GM20431 (cell line): Measurements from ENCODE around the gene TACC3.

Experiments used
- in situ Hi-C: fragments of 300-500 bp; cut with MseI, MboI; formaldehyde crosslinking; loops from one replicate; pipeline ENCODE4 v1.15.0; 2020; ENCODE audit warnings: low sequenced_read_pairs; ENCODE audit not compliant: unreplicated experiment

TACC3 gene

DNA sequence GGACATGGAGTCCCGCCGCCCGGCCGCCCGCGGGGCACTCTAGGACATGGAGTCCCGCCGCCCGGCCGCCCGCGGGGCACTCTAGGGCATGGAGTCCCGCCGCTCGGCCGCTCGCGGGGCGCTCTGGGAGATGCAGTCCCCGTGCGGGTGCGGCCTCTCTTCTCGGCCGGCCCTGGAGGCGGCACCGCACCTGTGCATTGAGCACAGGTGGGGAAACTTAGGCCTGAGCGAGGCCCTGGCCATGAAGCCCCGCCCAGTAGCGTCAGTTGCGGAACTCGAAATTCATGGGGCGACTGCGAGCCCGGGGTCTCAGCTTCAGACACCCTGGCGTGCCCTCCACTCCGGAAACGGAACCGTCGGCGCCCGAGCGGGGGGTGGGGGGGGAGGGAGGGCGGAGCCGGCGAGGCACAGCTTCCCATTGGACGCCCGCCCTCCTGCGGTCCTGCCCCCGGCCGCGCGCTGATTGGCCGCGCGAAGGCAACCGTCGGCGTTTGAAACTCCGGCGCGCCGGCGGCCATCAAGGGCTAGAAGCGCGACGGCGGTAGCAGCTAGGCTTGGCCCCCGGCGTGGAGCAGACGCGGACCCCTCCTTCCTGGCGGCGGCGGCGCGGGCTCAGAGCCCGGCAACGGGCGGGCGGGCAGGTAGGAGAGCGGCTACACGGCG, at the start of gene TACC3, which contains the start of gene TMEM129:
Gene TACC3 (plus strand): TSS at position 519 of the 663 bp plus-strand sequence. CDS start 1,901 bp downstream, outside the sequence.
Gene TMEM129 (minus strand): TSS at position 321 of the 663 bp plus-strand sequence. CDS start 486 bp downstream, outside the sequence.
- in situ Hi-C loops = no loop called here

DNA sequence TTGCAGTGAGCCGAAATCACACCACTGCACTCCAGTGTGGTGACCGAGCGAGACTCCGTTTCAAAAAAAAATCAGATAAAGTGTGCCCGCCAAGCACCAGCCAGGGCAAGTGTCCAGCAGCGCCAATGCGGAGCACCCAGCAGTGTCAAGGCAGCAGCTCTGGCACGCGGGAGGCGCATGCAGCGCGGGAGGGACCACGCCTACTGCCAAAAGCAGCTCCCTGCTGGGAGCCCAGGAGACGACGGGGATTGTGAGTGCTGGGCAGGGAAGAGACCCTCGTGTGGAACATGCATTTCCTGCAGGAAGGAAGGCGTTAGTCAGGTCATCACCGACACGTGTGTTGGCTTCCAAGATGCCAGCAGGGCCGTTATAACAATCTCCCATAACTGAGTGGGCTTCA, 47.6 kb upstream of the TACC3 start:
- in situ Hi-C loops = no loop called here

DNA sequence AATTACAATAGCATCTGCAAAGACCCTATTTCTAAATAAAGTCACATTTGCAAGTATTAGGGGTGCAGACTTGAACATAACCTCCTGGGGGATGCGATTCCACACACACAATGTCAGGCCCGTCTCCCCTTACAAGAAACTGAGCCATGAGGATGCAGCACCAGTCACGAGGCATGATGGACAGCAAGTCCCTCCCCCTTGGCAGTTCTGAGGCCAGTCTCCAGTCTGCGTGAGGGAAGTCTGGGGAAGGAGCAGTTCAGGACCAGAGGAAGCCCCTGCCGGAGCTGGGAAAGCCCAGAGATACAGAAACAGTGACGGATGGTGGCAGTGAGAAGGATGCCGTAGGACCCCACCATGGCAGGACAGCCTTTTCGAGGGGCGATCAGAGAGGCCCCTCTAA, 46.6 kb upstream of the TACC3 start:
- in situ Hi-C loops = no loop called here

DNA sequence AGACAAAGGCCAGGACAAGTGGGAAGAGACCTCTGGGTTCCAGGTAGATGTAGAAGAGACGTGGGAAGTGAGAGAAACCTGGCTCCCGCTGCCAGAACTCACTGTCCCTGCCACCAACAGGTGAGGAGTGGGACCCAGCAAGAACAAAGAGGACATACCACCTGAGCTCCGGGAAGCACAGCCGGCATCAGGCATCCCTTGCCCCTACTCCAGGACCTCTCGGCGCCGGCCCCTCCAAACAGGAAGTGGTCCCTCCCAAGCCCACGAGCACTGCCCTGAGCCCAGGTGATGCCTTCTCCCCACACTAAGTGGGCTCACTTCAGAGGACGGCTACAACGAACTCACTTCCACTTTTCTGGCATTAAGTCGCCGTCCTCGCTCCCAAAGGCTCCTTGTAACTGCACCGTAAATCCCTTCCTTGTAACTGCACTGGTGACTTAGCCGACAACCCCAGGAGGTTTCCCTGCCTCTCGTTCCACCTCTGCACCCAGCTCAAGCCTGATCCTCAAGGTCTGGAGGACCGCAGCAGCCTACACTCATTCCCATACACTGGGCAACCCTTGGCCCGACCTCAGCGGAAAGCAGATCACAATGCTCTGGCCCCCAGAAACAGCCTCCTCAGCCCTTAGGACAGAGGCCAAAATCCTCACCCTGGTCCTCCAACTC, 46.1 kb upstream of the TACC3 start:
- in situ Hi-C loops = no loop called here

DNA sequence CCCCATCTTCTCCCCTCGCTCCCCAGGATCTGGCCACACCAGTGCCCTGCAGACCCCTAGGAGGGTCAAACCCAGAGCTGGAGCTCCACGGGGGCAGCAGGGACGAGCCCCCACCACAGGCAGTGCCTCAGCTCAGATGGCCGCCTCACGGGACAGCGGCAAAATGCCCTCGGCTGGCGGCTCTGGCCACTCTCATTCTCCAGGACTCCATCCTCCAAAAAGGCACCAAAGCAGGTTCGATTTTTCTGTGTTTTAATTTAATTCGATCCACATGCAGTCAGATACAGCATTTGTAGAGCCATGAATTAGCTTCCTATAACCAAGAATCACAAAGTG, 45.6 kb upstream of the TACC3 start:
- in situ Hi-C loops = no loop called here

DNA sequence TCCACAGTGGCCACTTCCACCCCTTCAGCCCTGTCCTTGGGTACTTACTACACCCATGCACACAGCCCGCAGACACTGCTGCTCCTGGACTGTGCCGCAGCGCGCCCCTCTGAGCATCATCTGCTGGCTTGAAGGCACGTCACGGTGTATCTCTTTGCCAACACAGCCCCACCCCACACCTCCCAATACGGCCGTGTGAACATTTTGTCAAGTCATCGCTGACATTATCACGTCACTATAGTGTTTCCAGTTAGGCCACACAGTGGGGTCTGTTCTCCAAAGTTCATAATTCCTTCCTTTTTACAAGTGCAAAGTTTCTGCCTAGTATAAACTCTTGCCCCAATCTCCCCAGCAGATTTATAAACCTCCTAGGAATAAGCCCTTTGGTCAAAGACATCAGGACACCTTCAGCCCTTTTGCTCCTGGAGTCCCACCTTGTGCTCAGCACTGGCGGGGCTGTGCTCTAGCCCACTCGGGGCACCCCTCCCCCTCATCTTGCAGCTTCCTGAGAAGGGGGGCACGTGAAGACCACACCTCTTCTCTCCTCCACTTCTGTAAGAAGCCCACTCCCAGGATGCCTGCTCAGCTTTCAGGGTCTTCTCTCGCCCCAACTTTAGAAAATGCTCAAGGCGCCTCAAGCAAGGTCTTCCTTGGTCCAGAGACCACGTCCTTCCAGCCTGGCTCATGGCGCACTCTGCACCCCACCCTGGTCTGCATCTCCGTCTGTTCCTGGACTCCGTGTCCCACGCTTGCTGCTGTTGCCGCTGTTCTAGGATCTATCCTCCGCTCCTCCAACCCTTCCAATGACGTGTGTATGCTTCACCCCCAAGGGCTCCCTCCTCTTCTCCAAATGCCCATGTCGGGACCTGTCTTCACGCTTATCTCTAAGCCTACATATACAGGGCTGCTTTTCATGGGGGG, 44.5 kb upstream of the TACC3 start:
- in situ Hi-C loops = no loop called here

DNA sequence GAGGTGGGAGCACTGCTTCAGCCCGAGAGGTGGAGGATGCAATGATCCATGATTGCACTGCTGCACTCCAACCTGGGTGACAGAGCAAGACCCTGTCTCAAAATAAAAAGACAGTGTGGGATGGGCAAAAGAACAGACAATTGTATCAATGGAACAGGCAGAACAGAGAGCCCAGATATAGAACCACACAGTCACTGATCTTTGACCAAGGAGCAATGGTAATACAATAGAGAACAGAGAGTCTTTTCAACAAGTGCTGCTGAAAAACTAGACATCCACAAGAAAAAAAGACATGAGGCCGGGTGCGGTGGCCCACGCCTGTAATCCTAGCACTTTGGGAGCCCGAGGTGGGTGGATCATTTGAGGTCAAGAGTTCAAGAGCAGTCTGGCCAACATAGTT, 43.1 kb upstream of the TACC3 start:
- in situ Hi-C loops = no loop called here

DNA sequence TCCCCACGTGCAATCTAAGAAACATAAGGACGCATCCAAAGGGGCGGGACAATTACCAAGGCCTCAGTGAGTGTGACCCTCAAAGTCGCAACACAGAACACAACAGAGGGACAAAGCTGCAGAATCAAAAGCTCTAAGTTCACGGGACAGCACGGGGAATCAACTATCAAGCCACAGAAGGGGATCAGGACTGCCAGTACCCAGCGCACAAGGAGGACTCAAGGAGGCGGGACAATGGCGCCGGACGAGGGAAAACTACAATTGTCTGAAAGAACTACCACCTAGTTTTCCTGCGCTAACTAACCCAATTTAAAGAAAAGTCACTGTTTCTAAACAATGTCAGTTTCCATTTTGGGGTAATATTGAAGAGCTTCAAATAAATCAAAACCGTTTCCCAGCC, 38.5 kb upstream of the TACC3 start:
- in situ Hi-C loops = no loop called here

DNA sequence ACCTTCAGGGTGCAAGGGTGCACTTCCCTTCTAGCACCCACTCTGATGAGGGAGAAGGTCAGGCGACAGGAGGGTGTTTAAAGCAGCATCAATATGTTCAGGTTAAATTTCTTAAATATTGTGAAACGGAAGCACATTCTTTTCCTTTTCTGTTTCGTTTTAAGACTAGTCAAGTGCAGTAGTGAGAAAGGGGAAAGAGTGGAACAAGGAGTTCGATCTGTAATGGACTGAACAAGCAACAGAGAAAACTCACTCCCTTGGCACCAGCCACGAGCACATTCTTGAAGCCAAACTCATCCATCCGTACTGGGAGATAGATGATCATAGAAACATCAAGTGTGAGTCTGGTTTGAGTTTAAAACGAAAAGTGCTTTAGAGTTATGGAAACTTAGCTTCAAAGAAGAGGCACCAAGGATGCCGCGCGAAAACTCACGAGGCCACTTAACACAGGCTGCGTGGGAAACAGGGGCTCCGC, 38.0 kb upstream of the TACC3 start:
- in situ Hi-C loops = no loop called here

DNA sequence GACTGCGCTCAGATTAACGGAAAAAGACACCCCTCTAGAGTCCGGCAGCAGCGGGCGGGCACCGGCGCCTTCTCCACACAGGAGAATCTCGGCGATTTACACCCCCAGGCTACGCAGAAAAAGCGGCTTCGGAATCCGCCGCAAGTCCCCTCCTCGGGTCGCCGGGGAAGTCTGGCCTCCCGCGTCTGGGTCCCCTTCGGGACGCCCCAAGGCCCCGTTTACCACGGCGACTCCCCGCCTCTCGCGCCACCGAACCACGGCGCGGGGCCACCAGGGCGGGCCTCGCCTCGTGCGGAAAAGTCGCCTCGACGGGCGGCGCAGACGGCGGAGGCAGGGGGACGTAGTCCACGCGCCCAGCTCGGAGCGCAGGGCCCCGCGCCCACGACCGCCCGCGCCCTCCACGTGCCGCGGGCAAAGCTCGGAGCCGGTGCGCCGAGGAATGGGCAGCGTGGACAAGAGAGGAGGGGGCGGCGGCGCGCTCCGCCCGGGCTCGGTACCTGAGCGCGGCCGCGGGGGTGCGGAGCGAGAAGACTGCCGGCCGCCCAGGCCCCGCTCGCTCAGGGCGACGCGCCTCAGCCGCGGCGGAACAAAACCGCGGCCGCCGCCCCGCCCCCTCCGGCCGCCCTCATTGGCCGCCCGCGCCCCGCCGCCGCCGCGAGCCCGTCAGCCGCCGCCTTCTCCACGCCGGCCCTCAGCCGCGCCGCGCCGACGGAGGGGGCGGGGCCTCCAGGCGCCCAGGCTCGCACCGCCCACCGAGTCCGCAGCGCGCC, 37.4 kb upstream of the TACC3 start, which contains the start of gene FAM53A:
Gene FAM53A (minus strand): TSS at position 578 of the 770 bp plus-strand sequence. CDS start 15,572 bp downstream, outside the sequence.
- in situ Hi-C loops = no loop called here

DNA sequence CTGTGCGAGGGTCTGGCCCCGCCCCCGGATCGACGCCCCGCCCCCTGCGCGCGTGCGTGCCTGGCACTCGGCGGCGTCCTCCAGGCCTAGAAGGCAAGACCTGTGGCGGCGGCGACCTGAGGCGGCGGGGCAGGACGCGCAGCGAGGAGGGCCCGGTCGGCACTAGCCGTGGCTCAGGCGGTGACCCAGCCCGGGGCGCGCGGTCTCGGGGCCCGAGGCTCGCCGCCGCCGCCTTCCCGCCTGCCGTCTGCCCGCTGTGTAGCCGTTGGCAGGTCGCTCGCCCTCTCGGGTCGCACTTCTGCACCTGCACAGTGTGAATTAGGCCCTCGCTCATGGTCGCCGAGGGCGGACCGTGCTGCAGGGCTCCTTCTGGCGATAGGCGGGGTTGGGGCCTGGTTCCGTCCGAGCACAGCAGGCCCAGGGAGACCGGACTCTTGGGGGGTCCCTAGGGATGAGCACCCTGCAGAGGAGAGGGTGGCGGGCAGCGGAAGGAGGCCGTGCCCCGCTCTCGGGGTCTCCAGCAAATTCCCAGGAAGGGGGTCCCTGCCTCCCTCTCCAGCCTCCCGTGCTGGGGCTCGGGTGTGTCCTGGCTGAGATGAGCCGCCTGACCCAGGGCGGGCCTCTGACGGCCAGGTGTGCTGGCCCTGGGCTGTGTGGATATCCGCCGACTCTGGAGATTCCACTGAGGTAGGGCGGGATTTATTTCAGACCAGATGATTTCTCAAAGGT, 36.7 kb upstream of the TACC3 start:
- in situ Hi-C loops = no loop called here

DNA sequence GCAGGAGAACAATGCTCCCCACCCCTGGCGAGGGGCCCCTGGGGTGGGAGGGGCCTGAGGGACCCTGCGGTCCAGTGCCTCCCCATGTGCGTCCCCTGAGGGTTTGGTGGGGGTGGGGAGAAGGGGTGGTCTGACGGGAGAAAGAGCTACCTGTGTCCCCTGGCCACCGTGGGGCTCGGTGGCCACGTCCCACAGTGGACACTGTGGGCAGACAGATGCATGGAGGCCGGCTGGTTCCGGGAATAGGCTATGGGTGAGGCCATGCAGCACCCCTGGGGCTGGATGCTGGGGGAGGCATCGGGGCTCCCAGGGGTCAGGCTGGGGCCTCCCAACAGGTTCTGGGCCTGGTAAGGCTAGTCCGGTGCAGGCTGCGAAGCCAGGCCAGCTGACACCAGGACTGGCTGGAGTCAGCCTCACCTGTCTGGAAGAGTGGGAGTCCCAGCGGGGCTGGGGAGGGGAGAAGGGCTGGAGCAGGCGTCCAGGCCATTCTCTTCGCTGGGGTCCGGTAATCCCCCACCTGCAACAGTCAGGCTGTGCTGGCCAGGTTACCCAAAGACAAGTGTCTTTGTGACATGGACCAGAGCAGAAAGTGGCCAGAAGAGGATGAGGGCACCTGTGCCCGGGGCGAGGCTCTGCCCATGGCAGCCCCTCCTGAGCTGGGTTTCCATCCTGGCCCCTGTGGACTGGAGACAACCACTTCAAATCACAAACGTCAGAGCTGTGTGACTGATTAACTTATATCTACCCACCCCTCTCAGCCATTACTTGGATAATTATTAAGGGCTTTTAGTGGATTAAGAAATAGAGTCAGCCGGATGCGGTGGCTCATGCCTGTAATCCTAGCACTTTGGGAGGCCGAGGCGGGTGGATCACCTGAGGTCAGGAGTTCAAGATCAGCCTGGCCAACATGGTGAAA, 35.8 kb upstream of the TACC3 start:
- in situ Hi-C loops = no loop called here

DNA sequence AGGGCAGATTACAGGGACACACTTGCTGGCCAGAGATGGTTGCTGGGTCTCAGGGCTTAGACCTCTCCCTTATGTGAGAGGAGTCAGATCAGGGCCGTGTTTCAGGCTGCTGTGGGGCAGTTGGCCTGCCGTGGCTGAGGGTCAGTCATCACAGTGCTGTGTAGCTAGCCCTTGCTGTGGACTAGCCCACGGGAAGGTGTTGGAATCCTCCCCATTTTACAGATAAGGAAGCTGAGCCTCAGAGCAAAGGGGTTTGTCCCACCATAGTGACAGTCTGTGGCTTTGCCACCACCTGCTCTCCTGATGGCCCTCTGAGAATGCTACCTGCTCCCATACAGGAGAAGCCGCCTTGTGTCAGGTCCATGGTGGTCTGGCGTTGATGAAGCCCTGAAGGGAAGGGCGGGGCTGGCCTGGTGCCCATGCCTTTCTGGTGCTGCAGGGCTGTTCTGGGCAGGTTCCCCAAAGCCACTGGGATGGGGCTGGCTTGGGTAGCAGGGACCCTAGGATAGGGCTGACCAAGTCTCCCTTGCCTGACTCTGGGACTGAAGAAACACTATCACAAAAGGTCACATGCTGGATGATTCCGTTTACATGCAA, 34.8 kb upstream of the TACC3 start:
- in situ Hi-C loops = no loop called here

DNA sequence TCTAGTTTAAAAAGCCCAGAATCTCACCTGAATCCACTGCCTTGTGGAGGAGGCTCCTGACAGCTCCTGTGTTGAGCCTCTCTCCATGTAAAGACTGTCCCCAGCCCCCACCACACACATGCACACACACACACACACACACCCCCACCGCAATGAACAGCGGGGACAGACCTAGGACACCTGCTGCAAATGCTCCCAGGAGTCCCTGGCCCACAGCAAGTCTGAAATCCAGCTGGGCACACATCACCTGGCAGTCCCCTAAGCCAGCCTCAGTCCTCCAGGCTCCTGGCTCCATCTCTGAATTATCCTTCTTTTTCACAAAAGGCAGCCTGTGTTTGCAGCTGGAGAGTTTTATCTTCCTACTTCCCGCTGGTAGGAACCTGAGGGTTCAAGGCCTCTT, 30.6 kb upstream of the TACC3 start:
- in situ Hi-C loops = no loop called here

DNA sequence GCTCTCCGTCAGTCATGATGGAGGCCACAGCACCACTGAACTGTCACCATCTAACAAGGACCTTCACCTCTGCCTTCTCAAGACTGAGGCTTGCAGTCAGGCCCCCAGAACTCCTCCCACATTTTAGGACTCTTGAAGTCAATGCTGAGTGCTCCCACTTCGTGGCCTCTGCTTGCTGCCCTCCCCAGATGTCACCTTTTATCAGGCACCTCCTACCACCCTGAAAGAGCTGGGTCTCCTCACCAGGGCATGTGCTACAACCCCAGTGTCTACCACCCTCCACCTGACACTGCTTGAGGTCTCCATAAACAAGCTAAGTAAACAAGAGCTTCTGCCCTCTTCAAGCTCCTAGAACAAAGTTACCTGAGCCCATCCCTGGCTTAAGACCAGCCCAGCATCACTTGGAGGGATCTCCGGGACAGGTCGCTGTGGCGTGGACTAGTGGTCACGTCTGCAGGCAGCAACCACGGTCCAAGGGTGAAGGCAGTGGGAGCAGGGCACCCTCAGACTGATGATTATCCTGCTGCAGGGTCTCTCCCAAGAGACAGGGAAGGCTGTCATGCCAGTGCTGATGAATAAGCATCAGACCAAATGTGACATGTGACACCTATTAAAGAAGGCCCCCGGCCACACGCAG, 29.5 kb upstream of the TACC3 start:
- in situ Hi-C loops = no loop called here

DNA sequence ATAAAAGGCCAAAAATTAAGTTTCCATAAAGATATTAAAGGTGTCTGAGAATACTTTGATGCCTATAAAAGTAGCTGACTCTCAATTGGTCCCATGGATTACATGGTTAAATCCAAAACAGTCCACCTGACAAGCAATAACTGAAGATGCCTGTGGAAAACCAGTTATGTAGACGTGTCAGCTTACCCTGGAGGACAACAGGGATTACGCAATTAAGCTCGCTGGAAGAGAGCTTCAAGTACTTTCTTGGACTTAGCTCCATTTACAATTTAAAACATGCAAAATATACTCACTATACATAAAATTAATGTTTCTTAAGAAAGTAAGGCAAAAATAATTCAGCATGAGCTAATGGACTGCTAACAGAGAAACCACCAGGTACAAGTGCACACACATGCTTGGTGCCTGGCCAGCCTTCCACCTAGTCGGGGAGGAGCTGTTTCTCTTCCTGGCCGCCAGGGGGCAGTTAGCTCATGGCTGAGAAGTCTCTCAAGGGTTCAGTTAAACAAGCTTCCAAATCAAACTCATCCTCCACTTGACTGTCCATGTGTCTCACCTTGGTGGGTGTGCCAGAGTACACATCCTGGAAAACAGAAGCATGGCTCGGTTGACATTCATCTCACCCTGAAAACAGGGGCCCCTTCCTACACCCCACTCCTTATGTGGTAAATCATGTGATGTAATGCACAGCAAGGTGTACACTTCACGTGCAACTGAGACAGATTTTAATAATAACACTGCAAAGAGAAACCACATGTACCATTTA, 28.0 kb upstream of the TACC3 start:
- in situ Hi-C loops = no loop called here

DNA sequence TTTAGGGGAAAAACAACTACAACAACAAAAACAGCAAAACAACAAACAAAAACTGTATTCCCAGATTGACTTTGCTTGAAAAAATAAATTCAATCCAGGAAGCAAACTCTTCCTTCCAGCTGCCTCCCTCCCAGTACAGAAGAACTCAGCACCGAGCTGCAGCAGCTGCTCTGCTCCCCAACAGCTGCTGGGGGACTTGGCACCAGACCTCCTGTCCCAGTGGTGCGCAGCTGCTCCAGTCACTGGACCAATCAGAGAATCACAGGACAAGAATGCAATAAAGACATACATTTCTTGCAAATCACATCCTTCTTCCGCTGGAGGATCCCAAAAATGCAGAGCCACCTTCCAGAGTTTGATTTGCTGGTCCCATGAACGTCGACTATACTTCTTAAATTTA, 25.4 kb upstream of the TACC3 start:
- in situ Hi-C loops = no loop called here
